OCI-LY1 (cell line): ENCODE data around the gene CAMTA1.

Experiments used
- CTCF ChIP-seq: fragments of 200-600 bp; sonication (generic), shearing (Covaris generic); IDR thresholded peaks from 2 replicates; pipeline ENCODE4 v1.5.1; 2017; ENCODE audit warnings: mild to moderate bottlenecking, antibody characterized with exemption, low read length, moderate library complexity, mixed read lengths
- EZH2 ChIP-seq: fragments of 200-600 bp; sonication (generic), shearing (Covaris generic); IDR thresholded peaks from 2 replicates; pipeline ENCODE4 v1.8.0; 2017; ENCODE audit warnings: borderline replicate concordance, mixed run types, mild to moderate bottlenecking, antibody characterized with exemption, low read length, moderate library complexity, mixed read lengths

- TF ChIP-seq CTCF (no peak), EZH2 (no peak)
Observed at GRCh38 chr1:7435276-7436055, 650.2 kb downstream of the CAMTA1 start.
